HG03378 (cell line): ENCODE results near the gene SGCA.

Experiments used
- ATAC-seq: cut with Tn5 transposase; IDR thresholded peaks from one replicate; pipeline ENCODE4 v1.9.1; 2021; ENCODE audit warnings: mild to moderate bottlenecking, moderate library complexity; ENCODE audit not compliant: unreplicated experiment

The SGCA gene

DNA sequence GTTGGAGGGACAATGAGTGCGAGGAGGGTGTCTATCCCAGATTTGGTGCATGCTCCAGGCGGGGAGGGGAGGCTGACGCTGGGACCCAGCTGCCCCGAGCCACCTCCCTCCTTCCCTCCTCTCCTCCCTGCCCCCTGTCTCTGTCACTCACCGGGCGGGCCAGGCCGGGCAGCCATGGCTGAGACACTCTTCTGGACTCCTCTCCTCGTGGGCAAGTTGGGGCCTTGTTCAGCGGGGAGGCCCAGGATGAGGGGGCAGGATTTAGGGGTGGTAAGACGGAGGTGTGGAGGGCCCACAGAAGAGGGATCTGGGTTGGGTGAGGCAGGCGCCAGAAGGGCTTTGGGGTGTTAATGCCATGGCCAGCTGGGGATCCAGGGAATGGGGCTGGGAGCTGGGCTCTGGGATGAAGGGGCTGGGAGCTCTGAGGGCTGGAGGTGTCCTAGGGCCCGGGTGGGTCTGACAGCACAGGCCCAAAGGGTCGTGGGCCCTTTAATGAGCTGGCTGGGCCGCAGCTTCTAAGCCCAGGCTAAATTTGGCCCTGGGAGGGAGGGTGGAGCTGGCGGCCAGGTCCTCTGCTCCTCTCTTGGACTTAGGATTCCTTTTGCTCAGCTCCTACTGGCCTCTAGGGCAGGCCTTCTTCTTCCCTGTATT is at the start of gene SGCA:
TSS of gene SGCA (plus strand) at position 139 of the 651 bp plus-strand sequence. CDS start at position 175, 36 bp downstream.
- no peak for ATAC-seq

DNA sequence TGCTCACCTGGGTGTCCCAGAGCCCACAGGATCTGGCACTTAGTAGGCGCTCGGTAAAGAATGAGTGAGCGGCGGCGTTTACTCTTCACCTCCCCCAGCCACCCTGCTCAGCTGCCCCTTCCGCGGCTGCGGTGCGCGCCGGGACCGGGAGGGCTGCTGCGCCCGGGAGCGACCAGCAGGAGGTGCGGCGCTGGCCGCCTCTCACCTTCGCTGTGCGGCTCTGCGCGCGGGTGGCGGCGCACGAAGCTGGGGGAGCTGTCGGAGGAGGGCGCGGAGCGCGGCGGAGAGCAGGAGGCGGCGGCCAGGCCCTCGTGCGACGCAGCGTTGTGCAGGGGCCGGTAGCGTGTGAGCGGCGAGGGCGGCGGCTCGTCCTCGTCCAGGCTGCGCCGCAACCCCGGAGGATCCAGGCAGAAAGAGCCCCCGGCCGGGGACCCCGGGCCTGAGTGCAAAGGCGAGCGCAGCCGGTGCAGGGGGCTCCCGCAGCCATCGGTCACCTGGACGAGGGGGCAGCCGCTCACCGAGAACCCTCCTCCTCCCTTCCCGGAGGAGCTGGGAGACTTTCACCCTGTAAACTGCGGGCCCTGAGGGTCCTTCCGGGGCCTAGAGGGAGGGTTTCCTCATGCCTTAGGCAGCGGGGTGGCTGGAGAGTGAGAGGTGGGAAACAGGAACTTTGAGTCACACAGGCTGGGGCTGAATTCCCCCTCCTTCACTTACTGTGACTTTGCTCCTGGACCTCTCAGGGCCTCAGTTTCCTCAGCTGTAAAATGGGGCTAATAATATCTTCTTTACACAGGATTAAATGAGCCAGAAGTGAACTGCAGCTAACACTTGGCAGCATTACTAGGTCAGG is 48.4 kb upstream of the SGCA start:
- no peak for ATAC-seq

DNA sequence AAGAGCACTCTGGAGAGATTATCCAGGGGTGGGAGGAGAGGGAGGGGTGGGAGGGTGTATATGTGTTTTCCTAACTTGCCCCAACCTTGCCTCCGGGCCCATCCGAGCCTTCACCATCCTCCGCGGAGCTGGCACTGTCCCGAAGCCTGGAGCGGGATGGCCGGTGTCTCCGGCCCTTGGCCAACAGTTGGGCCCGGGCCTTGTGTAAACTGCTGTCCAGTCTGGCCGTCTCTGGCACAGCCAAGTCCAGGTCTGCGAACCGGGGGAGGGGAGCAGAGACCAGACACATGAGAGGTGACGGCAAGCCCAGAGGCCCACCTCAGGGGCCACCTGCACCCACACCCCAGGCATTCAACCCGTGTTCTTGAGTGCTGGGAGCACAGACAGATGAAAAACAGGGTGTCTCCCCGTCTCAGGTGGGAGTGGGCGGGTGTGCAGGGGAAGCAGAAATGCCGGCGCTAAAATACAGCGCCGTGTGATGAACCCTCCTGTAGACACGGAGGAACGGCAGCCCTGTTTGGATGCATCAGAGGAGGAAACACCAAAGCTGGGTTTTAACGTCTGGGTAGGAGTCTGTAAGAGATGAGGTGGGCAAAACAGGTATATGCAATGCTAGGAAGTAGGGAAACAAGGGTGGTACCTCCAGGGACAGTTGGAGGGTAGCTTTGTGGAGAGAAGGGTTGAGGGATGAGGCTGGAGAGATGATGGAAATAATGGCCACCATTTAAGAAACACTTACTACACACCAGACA is 47.6 kb upstream of the SGCA start:
- no peak for ATAC-seq

DNA sequence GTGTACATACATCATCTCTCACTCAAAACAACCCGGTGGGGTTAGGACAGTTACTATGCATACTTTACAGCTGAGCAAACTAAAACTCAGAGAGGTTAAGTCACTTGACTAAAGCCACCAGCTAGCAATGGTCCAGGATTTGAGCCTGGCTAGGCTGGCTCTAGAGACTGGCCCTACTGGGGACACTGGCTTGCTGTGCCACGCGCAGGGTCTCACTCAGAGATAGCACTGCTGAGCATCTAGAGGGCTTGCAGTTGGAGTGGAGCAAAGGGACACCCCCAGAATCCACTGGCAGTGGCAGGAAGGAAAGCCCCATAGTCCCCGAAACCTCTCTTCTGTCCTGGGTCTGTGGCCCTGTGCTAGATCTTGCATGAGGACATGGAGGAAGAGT is 47.0 kb upstream of the SGCA start:
- ATAC-seq: no peak

DNA sequence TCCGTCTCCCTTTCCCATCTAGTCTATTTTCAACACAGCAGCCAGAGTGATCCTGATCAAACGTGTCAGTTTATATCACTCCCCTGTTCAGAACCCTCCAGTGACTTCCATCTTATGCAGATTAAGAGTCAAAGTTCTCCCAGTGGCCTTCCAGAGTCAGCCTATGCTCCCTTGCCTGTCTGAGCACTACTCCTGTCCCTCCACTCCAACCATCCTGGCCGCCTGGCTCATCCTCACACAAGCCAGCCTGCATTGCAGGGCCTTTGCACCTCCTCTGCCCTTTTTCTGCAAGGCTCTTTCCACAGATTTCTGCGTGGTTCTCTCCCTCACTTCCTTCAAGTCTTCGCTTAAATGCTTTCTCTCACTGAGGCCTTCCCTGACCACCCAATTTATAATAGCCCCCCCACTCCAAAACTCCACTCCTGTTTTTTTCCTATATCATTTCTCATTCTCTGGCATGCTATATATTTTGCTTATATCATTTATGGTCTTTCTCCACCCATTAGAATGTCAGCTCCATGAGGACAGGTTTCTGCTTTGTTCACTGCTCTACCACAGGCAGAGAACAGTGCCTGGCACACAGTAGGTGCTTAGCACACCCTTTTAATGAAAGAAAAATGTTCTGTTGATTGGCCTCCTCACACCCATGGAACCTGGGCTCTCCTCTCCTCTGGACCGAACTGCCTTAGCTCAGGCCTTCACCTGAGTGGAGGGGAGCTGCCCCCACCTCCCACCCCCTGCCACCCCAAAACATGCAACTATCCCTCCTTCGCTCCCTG is 45.1 kb upstream of the SGCA start:
- no peak for ATAC-seq

DNA sequence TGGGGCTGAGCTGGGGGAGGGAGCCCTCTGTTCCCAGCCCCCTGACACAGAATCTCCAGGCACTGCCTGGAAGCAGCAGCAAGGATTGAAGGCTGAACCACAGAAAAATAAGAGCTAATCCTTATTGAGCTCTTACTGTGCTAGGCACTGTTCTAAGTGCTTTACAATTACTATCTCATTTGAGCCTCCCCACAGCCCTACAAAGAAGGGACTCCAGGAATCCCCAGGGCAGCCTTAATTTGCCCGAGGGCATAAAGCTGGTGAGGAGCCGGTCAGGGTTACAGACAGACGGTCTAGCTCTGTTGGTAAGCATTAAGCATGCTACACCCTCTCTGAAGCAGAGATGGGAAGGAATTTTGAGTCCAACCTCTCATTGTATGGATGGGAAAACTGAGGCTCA is 42.9 kb upstream of the SGCA start:
- no peak for ATAC-seq

DNA sequence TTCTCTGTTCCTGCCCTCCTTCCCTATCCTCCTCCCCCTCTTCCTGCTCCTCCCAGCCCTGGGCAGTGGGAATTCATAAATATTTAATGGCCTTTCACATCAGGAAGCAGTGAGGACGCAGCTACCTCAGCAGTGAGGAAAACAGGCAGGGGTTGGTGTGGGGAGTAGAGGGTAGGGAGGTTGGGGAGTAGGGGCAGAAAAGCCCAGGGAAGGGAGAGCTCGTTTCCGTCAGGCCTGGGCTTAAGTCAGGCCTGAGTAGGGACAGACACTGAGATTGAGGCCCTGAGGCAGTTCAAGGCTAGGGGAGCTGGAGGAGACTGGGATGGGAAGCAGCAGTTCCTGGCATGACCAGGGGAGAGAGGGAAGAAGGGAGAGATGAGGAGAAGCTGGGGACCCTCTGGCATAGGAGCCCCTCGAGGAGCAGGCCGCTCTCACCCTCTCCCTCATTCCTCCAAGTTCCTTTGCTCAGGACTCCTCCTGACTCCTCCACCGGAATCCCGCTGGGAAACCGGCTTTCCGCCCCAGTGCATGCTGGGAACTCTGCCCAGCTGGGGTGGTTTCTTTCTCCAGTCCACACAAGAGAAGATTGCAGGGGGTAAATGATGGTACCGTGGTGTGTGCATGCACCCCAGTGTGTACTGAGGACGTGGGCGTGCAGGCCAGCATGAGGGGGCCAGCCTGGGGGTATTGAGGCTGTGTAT is 42.0 kb upstream of the SGCA start:
- no peak for ATAC-seq

DNA sequence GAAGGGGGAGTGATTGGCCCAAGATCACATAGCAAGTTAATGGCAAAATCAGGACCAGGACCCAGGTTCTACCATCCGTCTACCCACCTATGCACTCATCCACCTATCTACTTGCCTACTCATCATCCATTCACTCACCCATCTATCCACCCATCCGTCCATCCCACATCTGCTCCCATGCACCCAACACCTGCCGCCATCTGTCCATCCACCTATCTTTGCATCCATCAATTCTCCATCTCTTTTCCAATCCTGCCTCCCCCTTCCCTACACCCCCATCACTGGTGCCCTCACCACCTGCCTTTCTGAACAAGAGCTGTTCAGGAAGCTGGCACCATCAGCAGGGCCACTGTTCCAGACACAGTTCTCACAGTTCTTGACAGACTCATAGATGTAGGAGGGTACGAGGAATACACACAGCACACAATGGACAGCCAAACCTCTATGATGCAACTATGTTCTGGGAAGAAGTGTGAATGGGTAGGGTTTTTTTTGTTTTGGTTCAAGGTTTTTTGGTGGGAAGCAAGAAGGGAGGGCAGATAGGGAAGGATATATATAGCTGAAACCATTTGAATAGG is 40.3 kb upstream of the SGCA start:
- ATAC-seq: no peak

DNA sequence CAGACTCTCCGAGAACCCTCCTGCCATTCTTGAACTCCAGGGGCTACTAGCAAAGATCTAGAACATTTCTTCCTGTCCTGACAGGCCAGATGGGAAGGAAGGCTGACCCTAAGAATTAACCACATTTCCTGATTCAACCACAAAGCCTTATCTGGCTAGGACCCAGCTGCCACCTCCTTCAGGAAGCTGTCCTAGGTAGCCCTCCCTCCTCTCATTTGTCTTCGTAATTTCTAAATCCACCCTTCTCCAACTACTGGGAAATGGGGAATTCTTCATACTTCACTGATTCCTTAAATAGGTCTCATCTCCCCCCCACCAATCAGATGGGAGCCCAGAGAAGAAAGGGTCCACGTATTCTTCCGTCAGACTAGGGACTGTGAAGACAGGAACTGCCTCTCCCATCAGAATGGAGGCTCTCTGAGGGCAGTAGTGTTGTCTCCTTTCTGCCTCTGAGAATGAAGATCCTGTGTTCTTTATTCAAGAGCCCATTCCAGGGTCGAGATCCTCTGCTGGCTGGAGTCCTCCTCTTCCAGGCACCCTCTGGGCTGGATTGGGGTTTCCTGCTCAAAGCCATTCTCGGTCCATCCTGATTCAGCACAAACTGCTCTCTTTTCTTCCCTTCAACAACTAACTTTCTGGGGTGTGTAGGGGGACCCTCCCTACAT is 38.0 kb upstream of the SGCA start:
- ATAC-seq: no peak

DNA sequence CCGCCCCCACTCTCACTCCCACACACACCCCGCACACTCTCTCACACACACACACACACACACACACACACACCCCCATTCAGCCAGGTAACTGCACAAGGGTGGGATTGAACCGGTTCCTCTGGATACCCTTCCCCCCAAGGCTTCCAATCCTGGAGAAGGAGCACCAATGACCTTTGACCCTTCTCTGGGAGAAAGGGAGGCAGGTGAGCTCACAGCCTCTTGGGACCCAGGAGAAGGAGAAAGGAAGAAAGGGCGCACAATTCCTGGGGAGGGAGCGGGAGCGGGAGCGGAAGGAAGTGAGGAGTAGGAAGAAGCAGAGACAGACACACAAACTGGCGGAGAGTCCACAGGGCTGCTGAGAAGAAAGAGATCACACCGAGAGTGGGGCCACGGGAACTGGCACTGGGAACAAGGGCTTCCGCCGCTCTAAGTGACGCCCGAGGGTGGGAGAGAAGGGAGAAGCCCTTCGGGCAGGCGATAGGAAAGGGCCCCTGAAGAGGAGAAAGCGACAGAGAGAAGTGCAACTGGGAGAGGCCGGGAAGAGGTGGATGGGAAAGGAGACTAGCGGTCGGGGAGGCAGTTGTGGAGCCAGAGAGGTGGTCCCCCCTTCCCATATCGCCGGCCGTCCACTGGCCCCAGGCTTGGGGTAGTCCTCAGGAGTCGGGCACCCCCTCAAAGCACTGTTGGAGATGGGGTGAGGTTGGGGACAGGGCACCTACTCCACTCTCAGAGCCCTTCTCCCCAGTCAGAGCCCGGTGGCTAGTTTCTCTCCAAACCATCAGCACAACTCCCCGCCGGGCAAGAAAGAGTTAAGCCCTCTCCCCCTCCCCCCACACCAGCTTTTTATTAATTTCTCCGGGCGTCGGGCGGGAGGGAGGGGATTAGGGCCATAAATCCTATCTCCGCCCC is 37.1 kb upstream of the SGCA start:
- ATAC-seq: no peak

DNA sequence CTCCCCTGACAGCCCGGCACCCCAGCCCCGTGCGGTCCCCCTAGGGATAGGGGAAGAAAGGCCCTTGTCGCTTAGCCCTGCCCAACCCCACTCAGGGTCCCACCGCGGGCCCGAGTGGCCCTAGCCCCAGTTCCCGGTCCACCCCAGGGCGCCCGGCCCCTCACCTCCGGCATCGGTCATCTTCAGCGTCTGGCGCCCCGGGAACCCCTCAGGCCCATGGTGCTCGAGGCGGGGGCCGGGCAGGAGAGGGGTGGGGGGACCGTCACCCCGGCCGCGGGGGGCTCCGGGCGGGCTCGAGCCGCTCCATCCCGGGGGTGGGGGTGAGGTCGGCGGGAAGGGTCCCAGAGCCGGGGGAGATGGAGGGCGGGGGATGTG is 36.5 kb upstream of the SGCA start:
- no peak for ATAC-seq

DNA sequence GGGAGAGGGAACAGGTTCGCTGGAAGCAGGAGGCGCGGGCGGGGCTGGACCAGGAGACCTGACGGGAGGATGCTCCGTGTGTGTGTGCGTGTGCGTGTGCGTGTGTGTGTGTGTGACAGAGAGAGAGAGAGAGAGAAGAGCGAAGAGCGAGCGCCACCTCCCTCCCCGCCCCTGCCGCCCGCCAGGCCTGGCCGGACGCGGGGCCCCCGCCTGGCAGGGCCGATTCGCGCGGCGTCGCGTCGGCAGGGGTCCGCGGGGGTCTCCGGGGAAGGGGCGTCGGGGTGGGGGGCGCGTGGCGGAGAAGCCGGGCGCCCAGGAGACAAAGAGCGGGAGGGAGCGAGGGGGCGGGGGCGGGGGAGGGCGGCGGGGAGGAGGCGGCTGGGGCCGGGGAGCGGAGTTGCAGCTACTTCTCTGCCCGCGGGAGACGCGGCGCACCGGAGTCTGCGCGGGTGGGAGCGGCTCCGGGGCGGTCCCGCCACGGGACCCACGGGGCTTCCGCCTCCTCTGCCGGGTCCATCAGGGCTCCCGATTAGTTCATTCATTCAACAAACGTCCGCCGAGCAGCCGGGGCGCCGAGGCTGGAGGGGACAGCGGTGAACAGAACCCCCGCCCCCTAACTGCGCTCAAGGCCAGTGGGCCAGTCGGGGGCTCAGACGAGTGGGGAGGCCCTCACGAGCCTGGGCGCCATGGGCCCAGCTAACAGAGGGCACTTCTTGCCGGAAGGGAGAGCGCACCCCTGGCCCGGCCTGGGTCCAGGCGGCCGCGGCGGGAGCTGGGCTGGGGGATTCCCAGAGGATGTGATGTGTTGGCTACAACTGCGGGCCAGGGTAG is 35.9 kb upstream of the SGCA start, which contains the start of gene SAMD14:
TSS of gene SAMD14 (minus strand) at position 433 of the 831 bp plus-strand sequence. CDS start 5,201 bp downstream, outside the sequence.
- no peak for ATAC-seq

DNA sequence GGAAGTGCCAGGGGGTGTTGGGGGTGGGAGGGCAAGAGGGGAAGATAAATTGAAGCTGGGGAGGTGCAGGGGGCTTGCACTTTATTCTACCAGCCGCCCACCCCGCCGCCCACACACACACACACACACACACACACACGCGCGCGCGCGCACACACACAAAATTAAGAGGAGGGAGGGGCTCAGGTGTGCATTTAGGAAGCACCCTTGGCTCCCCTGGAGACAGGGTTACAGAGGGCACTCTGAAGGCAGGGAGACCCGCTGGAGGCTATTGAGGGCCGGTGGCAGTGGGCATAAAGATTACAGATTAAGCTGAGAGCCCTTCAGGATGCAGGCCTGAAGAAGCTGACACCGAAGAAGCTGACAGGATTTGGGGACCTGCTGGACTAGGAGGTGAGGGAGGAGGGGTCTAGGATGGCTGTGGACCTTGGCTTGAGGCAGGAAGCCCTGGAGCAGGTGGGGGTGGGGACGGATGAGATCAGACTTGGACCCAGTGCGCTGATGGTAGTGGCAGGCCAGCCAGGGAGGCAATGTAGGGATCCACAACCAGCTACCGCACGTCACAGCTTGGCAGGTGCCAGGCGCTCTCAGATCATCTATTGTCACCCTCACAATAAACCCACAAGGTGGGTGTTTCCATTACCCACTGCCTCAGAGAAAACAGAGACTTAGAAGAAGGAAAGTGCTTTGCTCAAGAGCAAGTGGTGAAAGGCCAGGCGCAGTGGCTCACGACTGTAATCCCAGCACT is 35.1 kb upstream of the SGCA start:
- no peak for ATAC-seq

DNA sequence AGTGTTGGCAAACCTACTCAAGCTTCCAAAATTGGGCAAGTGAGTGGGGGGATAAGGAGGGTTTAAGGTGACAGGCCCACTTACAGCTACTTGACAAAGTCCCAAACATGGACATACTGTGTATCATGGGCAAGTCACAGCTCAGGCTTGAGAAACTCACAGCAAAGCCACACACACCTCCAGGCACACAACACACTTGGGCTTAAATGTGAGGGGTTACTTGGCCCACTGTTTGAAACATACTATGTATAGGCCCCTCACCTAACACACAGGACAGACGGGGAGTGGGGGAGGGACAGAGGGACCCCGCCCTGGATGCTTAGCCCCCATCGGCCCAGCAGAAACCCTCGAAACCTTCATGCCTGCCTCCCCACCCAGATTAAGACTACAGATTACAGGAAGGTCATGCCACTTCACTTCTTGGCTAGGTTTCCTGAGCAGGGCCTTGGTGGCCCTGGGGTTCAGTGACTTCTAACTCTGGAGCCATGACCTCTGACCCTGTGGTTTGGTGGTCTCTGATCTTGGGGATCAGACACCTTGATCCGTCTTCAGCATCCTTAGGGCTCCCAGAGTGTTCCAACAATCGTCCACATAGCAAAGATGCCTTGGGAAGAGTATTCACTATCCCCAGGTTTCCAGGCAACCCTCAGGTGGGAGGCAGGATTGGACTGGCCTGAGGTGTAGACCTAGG is 33.6 kb upstream of the SGCA start:
- ATAC-seq: no peak

DNA sequence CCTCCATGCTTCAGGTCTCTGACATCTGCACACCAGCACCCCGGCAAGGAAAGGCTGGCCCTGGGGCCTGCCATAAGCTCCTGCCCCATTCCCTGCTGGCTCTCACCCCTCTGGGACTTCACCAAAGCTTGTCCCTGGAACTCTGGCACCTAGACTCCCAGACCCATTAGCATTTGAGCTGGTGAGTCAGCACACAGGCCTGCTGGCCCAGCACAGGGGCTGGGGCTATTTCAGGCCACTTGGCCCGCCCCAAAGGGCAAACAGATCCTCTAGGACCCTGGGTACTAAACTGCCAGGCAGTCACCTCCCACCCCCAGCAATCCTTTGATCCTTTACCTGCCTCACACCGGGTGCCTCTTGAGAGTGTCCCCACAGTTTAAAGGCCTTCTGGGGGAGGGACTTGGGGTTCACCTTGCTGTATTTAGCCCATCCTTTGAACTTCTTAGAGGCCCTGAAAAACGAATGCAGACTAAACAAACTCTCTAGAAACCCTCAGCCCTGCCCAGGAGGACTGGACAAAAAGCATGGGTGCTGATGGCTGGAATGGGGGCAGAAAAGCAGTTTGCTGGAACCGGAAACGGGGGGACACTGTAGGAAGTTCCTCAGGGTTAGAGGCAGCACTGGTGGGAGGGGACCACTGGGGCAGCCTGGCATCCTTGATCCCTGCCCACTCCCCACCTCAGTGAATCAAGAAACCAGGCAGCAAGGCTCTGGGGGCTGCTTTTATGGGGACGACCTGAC is 32.6 kb upstream of the SGCA start:
- no peak for ATAC-seq

DNA sequence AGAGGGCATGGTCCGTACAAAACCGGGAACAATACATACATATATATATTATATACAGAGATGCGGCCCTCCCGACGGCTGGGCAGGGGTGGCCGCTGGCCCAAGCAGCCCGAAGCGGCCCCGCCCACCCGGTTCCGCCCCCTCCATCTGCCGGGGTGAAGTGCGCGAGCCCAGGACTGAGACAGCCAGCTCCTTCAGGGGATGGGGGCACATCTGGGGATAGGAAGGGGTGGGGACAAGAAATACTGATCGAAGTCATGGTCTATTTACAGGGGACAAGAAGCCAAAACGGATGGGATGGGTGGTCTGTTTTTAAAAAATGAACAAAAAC is 32.1 kb upstream of the SGCA start:
- no peak for ATAC-seq
